K562 (cell line): ENCODE results near the gene GNAT2. TPM values are rescaled to one million over a fixed set of nuclear protein-coding genes. Genes with fewer than 3 reads are reported as not detected.
A peak's percentile ranks its signal among the peaks of the same experiment; 100 is the strongest.

Experiments
- ELF4 ChIP-seq: fragments of 450-650 bp; formaldehyde crosslinking; IDR thresholded peaks from 2 replicates; pipeline ENCODE4 v1.4.0; 2022; ENCODE audit warnings: missing genetic modification characterization
- EZH2 ChIP-seq: IDR thresholded peaks from 2 replicates; pipeline ENCODE4 v1.6.1; 2012; ENCODE audit warnings: low read depth, mild to moderate bottlenecking, inconsistent platforms, low read length, borderline replicate concordance
- FOSL1 ChIP-seq: fragments of 200-800 bp; sonication (Bioruptor generic); conservative IDR thresholded peaks from 2 replicates; pipeline ENCODE4 v1.6.1; 2016; ENCODE audit warnings: missing genetic modification characterization, missing compliant biosample characterization
- HMG20B ChIP-seq: fragments of 250-450 bp; sonication (Bioruptor Pico); IDR thresholded peaks from 2 replicates; pipeline ENCODE4 v1.5.0; 2021; ENCODE audit warnings: mild to moderate bottlenecking
- KLF16 ChIP-seq: IDR thresholded peaks from 2 replicates; pipeline ENCODE4 v1.6.1; 2016; ENCODE audit warnings: antibody characterized with exemption
- MNT ChIP-seq, 2 experiments: fragments of 450-650 bp; conservative IDR thresholded peaks; 2 replicates each; pipeline ENCODE4 v1.6.1; 2017; ENCODE audit warnings: mild to moderate bottlenecking in 2 of 2, moderate library complexity in 2 of 2
- NFIC ChIP-seq: fragments of 450-650 bp; IDR thresholded peaks from 2 replicates; pipeline ENCODE4 v1.6.1; 2017; ENCODE audit warnings: mild to moderate bottlenecking, inconsistent platforms
- RCOR1 ChIP-seq, 2 experiments: IDR thresholded peaks; 2 replicates each; pipeline ENCODE4 v1.6.1; 2012; ENCODE audit warnings: low read depth in 2 of 2, low read length in 2 of 2, borderline replicate concordance in 1 of 2, improper control_type of control experiment in 1 of 2
- SUPT5H ChIP-seq: fragments of 450-650 bp; IDR thresholded peaks from 2 replicates; pipeline ENCODE4 v1.6.1; 2016
- ZBTB9 ChIP-seq: fragments of 450-650 bp; formaldehyde crosslinking; IDR thresholded peaks from 2 replicates; pipeline ENCODE4 v1.4.0; 2020; ENCODE audit warnings: mild to moderate bottlenecking, moderate library complexity
- ZNF253 ChIP-seq: fragments of 250-450 bp; sonication (Bioruptor Pico); conservative IDR thresholded peaks from 2 replicates; pipeline ENCODE4 v1.6.1; 2021; ENCODE audit warnings: mild to moderate bottlenecking
- ZNF785 ChIP-seq: fragments of 250-450 bp; sonication (Bioruptor Pico); IDR thresholded peaks from 2 replicates; pipeline ENCODE4 v1.4.0; 2020; ENCODE audit warnings: mild to moderate bottlenecking
- polyA plus RNA-seq, 8 experiments: library from polyadenylated mRNA; depleted of rRNA in 4 of 8; stranded (reverse) in 5 of 8; unstranded in 3 of 8; fragments of >200 nt; fragmentation: Nextera tagmentation in 2 of 8; fragmentation: Illumina TruSeq in 1 of 8; extraction: Ambion mirVana in 2 of 8; extraction: Trizol in 1 of 8; gene quantifications; 2 replicates each; pipeline versions ENCODE4 v1.2.1 to v1.2.3, GENCODE V29; 2011 to 2014; ENCODE audit warnings: inconsistent platforms in 1 of 8, missing spikeins in 1 of 8
- total RNA-seq, 7 experiments: library from RNA; depleted of rRNA in 6 of 7; stranded (reverse); fragments of >200 nt in 6 of 7; fragmentation: Illumina TruSeq in 2 of 7; extraction: Trizol in 2 of 7; gene quantifications; 2 replicates each; pipeline versions ENCODE4 v1.2.1 to v1.2.3, GENCODE V29; 2011 to 2021; ENCODE audit warnings: low replicate concordance in 1 of 7
- TF ChIP-seq, protein P1 (sequence below): fragments of 250-450 bp; sonication (Bioruptor Pico); IDR thresholded peaks from 2 replicates; pipeline ENCODE4 v1.4.0; 2020
- TF ChIP-seq, protein P2 (sequence below): fragments of 450-650 bp; IDR thresholded peaks from 2 replicates; pipeline ENCODE4 v1.7.1; 2018; ENCODE audit warnings: mild to moderate bottlenecking, low read depth; ENCODE audit not compliant: partially characterized antibody
- TF ChIP-seq, protein P3 (sequence below): sonication (generic); formaldehyde crosslinking; IDR thresholded peaks from 2 replicates; pipeline ENCODE4 v1.8.0; 2022; ENCODE audit warnings: missing genetic modification reagents, mild to moderate bottlenecking, borderline replicate concordance

Gene GNAT2
- total and polyA plus RNA-seq, 9 of the 15 experiments (the other 6 are each of a cell fraction or from before 2014, with no cell fraction given): 0.06 to 0.52 (median 0.24) TPM; not detected in 1

DNA sequence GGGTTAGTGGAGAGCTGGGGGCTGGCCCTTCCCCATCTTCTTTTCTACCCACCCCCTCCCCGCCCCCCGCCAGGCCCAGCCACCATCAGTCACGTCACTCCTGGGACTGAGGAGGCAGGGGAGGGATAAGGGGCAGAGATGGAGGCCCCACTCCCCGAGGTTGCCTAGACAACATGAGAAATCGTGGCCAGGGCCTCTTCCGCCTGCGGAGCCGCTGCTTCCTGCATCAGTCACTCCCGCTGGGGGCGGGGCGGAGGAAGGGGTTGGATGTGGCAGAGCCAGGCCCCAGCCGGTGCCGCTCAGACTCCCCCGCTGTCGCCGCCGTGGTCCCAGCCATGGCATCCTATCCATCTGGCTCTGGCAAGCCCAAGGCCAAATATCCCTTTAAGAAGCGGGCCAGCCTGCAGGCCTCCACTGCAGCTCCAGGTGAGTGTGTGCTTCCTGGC is 1.4 kb upstream of the GNAT2 start (continued):
- TF ChIP-seq, protein P1, sequence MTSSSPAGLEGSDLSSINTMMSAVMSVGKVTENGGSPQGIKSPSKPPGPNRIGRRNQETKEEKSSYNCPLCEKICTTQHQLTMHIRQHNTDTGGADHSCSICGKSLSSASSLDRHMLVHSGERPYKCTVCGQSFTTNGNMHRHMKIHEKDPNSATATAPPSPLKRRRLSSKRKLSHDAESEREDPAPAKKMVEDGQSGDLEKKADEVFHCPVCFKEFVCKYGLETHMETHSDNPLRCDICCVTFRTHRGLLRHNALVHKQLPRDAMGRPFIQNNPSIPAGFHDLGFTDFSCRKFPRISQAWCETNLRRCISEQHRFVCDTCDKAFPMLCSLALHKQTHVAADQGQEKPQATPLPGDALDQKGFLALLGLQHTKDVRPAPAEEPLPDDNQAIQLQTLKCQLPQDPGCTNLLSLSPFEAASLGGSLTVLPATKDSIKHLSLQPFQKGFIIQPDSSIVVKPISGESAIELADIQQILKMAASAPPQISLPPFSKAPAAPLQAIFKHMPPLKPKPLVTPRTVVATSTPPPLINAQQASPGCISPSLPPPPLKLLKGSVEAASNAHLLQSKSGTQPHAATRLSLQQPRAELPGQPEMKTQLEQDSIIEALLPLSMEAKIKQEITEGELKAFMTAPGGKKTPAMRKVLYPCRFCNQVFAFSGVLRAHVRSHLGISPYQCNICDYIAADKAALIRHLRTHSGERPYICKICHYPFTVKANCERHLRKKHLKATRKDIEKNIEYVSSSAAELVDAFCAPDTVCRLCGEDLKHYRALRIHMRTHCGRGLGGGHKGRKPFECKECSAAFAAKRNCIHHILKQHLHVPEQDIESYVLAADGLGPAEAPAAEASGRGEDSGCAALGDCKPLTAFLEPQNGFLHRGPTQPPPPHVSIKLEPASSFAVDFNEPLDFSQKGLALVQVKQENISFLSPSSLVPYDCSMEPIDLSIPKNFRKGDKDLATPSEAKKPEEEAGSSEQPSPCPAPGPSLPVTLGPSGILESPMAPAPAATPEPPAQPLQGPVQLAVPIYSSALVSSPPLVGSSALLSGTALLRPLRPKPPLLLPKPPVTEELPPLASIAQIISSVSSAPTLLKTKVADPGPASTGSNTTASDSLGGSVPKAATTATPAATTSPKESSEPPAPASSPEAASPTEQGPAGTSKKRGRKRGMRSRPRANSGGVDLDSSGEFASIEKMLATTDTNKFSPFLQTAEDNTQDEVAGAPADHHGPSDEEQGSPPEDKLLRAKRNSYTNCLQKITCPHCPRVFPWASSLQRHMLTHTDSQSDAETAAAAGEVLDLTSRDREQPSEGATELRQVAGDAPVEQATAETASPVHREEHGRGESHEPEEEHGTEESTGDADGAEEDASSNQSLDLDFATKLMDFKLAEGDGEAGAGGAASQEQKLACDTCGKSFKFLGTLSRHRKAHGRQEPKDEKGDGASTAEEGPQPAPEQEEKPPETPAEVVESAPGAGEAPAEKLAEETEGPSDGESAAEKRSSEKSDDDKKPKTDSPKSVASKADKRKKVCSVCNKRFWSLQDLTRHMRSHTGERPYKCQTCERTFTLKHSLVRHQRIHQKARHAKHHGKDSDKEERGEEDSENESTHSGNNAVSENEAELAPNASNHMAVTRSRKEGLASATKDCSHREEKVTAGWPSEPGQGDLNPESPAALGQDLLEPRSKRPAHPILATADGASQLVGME (CRISPR knock-in tag): peak; percentile 83; the same call in 1 of the 2 replicates
- TF ChIP-seq ZNF785 (CRISPR knock-in tag) (no peak), HMG20B (CRISPR knock-in tag) (no peak), NFIC (peak; percentile 4; the same call in 1 of the 2 replicates), FOSL1 (no peak), ELF4 (0 out of 2 replicates have a peak, but pooled peaks have one; percentile 36), ZBTB9 (CRISPR knock-in tag) (no peak), ZNF253 (CRISPR knock-in tag) (no peak), RCOR1 (IDR thresholded peaks at IDR 0.05; ENCODE audit: borderline replicate concordance in 1 of 2, low read depth in 2 of 2, low read length in 2 of 2) (peak; percentile 24 to 92; a peak in 3 of 4 replicates), SUPT5H (no peak), KLF16 (no peak), MNT (conservative IDR thresholded peaks at IDR 0.05) (peak in 1 of 2 experiments; percentile 36; a peak in 1 of 4 replicates), EZH2 (no peak)
- TF ChIP-seq, protein P2, sequence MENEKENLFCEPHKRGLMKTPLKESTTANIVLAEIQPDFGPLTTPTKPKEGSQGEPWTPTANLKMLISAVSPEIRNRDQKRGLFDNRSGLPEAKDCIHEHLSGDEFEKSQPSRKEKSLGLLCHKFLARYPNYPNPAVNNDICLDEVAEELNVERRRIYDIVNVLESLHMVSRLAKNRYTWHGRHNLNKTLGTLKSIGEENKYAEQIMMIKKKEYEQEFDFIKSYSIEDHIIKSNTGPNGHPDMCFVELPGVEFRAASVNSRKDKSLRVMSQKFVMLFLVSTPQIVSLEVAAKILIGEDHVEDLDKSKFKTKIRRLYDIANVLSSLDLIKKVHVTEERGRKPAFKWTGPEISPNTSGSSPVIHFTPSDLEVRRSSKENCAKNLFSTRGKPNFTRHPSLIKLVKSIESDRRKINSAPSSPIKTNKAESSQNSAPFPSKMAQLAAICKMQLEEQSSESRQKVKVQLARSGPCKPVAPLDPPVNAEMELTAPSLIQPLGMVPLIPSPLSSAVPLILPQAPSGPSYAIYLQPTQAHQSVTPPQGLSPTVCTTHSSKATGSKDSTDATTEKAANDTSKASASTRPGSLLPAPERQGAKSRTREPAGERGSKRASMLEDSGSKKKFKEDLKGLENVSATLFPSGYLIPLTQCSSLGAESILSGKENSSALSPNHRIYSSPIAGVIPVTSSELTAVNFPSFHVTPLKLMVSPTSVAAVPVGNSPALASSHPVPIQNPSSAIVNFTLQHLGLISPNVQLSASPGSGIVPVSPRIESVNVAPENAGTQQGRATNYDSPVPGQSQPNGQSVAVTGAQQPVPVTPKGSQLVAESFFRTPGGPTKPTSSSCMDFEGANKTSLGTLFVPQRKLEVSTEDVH: peak; percentile 48
- TF ChIP-seq, protein P3, sequence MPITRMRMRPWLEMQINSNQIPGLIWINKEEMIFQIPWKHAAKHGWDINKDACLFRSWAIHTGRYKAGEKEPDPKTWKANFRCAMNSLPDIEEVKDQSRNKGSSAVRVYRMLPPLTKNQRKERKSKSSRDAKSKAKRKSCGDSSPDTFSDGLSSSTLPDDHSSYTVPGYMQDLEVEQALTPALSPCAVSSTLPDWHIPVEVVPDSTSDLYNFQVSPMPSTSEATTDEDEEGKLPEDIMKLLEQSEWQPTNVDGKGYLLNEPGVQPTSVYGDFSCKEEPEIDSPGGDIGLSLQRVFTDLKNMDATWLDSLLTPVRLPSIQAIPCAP (CRISPR knock-in tag): no peak
